ENCODE data around the gene MPHOSPH10. TPM values are rescaled to one million over a fixed set of nuclear protein-coding genes. Genes with fewer than 3 reads are reported as not detected.
"Not testable (repeated sequence)": the region's sequence is repeated elsewhere in the genome, so short reads cannot be mapped to it uniquely, and the experiment has no call there.

MPHOSPH10 gene
- 29.5 TPM for polyA plus RNA-seq (2013, experiment 1 of 2)
- 30.3 TPM for polyA plus RNA-seq (2013, experiment 2 of 2)

DNA sequence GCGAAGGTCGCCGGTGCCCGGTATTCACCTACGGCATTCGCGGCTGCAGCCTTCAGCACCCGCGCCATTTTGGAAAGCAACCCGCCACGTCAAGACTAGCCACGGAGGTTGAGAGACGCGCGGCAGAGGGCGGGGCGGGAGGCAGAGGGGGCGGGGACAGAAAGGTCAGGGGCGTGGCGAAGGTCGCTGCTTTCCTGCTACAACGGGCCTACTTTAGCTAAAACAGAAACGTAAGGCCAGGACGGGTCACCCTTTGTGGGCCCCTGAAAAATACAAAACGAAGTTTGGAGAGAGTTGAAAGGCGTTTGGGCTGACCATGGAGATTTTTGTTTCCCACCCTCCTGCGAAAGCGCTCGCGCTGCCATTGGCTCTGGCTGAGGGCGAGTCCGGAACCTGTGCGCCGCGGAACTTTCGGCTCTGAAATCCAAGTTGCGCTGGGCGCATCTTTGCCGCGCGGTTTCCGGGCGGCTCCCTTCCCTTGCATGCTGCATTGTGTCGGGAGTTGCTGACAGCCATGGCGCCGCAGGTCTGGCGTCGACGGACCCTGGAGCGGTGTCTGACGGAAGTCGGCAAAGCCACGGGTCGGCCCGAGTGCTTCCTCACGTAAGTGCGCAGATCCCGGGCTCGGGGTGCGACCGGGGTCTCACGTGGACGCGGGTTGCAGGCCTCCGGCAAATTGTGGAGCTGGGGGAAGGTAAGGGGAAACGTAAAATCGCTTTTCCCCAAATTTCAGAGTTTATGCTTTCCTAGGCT, at the start of gene MPHOSPH10, which contains the start of gene MCEE:
MPHOSPH10 (plus strand) TSS at position 483 of the 753 bp plus-strand sequence; CDS start at position 515, 32 bp downstream.
MCEE (minus strand) TSS at position 78 of the 753 bp plus-strand sequence; CDS start at position 68, 10 bp downstream.
- Histone ChIP-seq H3K36me3 (replicated peaks in 1 of 2; ENCODE audit: control insufficient read depth in 2 of 2, insufficient read depth in 2 of 2, low read length in 2 of 2) (peaks cover 7 to 32% of the 10 kb centered on the region in 2 donors), H2AK5ac (ENCODE audit: low read depth, low read length) (no peak within 1 kb of the TSS), H3K27me3 (ENCODE audit: control insufficient read depth in 3 of 3, insufficient read depth in 3 of 3, low read depth in 1 of 3, low read length in 3 of 3) (no peaks in the 10 kb centered on the region), H2BK120ac (ENCODE audit: low read depth, low read length) (no peak within 1 kb of the TSS), H2BK15ac (ENCODE audit: low read length) (peak within 1 kb of the TSS; percentile 82), H2BK5ac (ENCODE audit: low read length) (peak within 1 kb of the TSS; percentile 77), H3K18ac (ENCODE audit: low read length) (peak within 1 kb of the TSS; percentile 97), H4K91ac (ENCODE audit: low read depth, low read length, poor library complexity) (no peak within 1 kb of the TSS), H3K4ac (ENCODE audit: low read length) (no peak within 1 kb of the TSS), H3K27ac (replicated peaks; ENCODE audit: low read length) (peak within 1 kb of the TSS; percentile 77), H3K4me2 (ENCODE audit: insufficient read depth, low read length, poor library complexity, severe bottlenecking) (peak within 1 kb of the TSS; percentile 54), H3K14ac (ENCODE audit: low read length) (peak within 1 kb of the TSS; percentile 40), H3K79me1 (ENCODE audit: low read depth, low read length) (peaks cover 4% of the 10 kb centered on the region), H2BK12ac (ENCODE audit: low read length) (no peak within 1 kb of the TSS), H3K9me3 (replicated peaks in 1 of 2; ENCODE audit: control insufficient read depth in 2 of 2, insufficient read depth in 1 of 2, low read depth in 1 of 2, low read length in 2 of 2) (no peaks in the 10 kb centered on the region), H4K8ac (ENCODE audit: low read depth, low read length) (no peak within 1 kb of the TSS), H3K4me3 (ENCODE audit: low read length in 2 of 2) (peak within 1 kb of the TSS; percentile 81 to 96), H2AFZ (ENCODE audit: low read length) (peak within 1 kb of the TSS; percentile 96), H3K9ac (ENCODE audit: low read depth, low read length, poor library complexity) (peak within 1 kb of the TSS; percentile 97), H3K23ac (ENCODE audit: low read depth, low read length, poor library complexity) (peak within 1 kb of the TSS; percentile 60), H3K4me1 (ENCODE audit: control insufficient read depth in 2 of 2, insufficient read depth in 1 of 2, low read depth in 1 of 2, low read length in 2 of 2) (peaks cover 2 to 11% of the 10 kb centered on the region in 2 donors)
- DNase-seq (ENCODE audit: low spot score): peak; percentile 89
- WGBS, 2 donors (ENCODE audit: extremely low coverage in 2 of 2, insufficient read length in 2 of 2, insufficient replicate concordance in 1 of 2): no CpG with 5 or more reads among the region's 67 CpGs

DNA sequence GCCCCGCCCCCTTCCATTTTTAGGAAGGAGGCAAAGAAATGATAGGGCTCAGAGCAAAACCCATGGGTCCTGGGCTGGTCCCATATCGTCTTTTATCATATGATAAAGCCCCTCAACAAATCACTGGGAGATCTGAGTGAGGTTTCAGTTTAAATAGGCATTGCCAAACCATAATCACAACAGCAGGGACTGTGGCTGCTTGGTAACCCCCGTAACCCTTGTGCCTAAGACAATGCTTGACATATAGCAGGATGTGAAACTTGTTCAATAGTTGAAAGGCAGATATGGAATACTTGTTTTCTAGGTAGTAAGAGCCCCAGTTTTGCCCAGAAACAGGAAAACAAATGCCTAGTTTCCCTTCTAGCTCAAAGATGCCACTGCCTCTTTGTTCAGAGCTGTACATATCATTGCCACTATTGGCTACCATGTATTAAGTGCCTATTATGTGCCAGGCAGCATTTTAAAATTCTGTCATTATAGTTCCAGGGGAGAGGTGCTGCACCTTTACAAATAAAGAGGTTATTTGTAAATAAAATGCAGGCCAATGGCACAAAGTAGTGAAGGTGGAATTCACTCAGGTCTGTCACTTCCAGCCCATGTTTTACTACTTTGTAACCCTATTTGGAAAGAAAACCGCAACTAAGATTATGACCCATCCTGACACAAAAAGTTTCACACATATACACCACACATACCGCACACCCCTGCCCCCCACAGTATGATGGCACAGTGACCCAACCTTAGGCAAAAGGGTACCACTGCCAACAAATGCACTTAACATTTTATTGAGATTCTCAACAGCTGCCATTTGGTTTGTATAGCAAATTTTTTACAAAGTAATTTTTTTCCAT, 47.8 kb upstream of the MPHOSPH10 start:
- Histone ChIP-seq H3K9me3 (replicated peaks in 1 of 2; ENCODE audit: control insufficient read depth in 2 of 2, insufficient read depth in 1 of 2, low read depth in 1 of 2, low read length in 2 of 2) (no peaks in the 10 kb centered on the region), H2BK15ac (ENCODE audit: low read length) (no peak overlapping the region), H4K91ac (ENCODE audit: low read depth, low read length, poor library complexity) (no peak overlapping the region), H2AK5ac (ENCODE audit: low read depth, low read length) (no peak overlapping the region), H2BK5ac (ENCODE audit: low read length) (no peak overlapping the region), H4K8ac (ENCODE audit: low read depth, low read length) (no peak overlapping the region), H3K4me2 (ENCODE audit: insufficient read depth, low read length, poor library complexity, severe bottlenecking) (no peak overlapping the region), H3K4me3 (ENCODE audit: low read length in 2 of 2) (no peak overlapping the region), H3K27ac (replicated peaks; ENCODE audit: low read length) (no peak overlapping the region), H3K79me1 (ENCODE audit: low read depth, low read length) (no peaks in the 10 kb centered on the region), H2BK120ac (ENCODE audit: low read depth, low read length) (no peak overlapping the region), H3K27me3 (ENCODE audit: control insufficient read depth in 3 of 3, insufficient read depth in 3 of 3, low read depth in 1 of 3, low read length in 3 of 3) (no peaks in the 10 kb centered on the region), H2BK12ac (ENCODE audit: low read length) (no peak overlapping the region), H3K36me3 (replicated peaks in 1 of 2; ENCODE audit: control insufficient read depth in 2 of 2, insufficient read depth in 2 of 2, low read length in 2 of 2) (peaks cover 6 to 14% of the 10 kb centered on the region in 2 donors), H3K4ac (ENCODE audit: low read length) (no peak overlapping the region), H3K23ac (ENCODE audit: low read depth, low read length, poor library complexity) (no peak overlapping the region), H3K14ac (ENCODE audit: low read length) (no peak overlapping the region), H3K18ac (ENCODE audit: low read length) (no peak overlapping the region), H2AFZ (ENCODE audit: low read length) (no peak overlapping the region), H3K9ac (ENCODE audit: low read depth, low read length, poor library complexity) (no peak overlapping the region), H3K4me1 (ENCODE audit: control insufficient read depth in 2 of 2, insufficient read depth in 1 of 2, low read depth in 1 of 2, low read length in 2 of 2) (no peaks in the 10 kb centered on the region)
- WGBS, 2 donors (ENCODE audit: extremely low coverage in 2 of 2, insufficient read length in 2 of 2, insufficient replicate concordance in 1 of 2): no CpG with 5 or more reads among the region's 5 CpGs
- DNase-seq (ENCODE audit: low spot score): no peak

- not testable (repeated sequence) for H2AK5ac ChIP-seq (ENCODE audit: low read depth, low read length); H3K9ac ChIP-seq (ENCODE audit: low read depth, low read length, poor library complexity); H2BK5ac ChIP-seq (ENCODE audit: low read length); H2BK15ac ChIP-seq (ENCODE audit: low read length); H2BK120ac ChIP-seq (ENCODE audit: low read depth, low read length); H3K4me1 ChIP-seq (ENCODE audit: control insufficient read depth in 2 of 2, insufficient read depth in 1 of 2, low read depth in 1 of 2, low read length in 2 of 2); H3K9me3 ChIP-seq (replicated peaks in 1 of 2; ENCODE audit: control insufficient read depth in 2 of 2, insufficient read depth in 1 of 2, low read depth in 1 of 2, low read length in 2 of 2); H3K27ac ChIP-seq (replicated peaks; ENCODE audit: low read length); DNase-seq (ENCODE audit: low spot score); H4K91ac ChIP-seq (ENCODE audit: low read depth, low read length, poor library complexity); H3K4me3 ChIP-seq (ENCODE audit: low read length in 2 of 2); H3K23ac ChIP-seq (ENCODE audit: low read depth, low read length, poor library complexity); H3K18ac ChIP-seq (ENCODE audit: low read length); H2BK12ac ChIP-seq (ENCODE audit: low read length); H3K27me3 ChIP-seq (ENCODE audit: control insufficient read depth in 3 of 3, insufficient read depth in 3 of 3, low read depth in 1 of 3, low read length in 3 of 3); H2AFZ ChIP-seq (ENCODE audit: low read length); H3K4me2 ChIP-seq (ENCODE audit: insufficient read depth, low read length, poor library complexity, severe bottlenecking); H3K79me1 ChIP-seq (ENCODE audit: low read depth, low read length); H3K36me3 ChIP-seq (replicated peaks in 1 of 2; ENCODE audit: control insufficient read depth in 2 of 2, insufficient read depth in 2 of 2, low read length in 2 of 2); H4K8ac ChIP-seq (ENCODE audit: low read depth, low read length); H3K4ac ChIP-seq (ENCODE audit: low read length); H3K14ac ChIP-seq (ENCODE audit: low read length)
- no CpG with 5 or more reads among the region's 3 CpGs for WGBS, 2 donors (ENCODE audit: extremely low coverage in 2 of 2, insufficient read length in 2 of 2, insufficient replicate concordance in 1 of 2)
Measured at GRCh38 chr2:71083297-71083696, 47.1 kb upstream of the MPHOSPH10 start.

Data from neuronal stem cell (in vitro differentiated cells).